A673 (cell line): ENCODE results near the gene EXOC5. TPM values are rescaled to one million over a fixed set of nuclear protein-coding genes. Genes with fewer than 3 reads are reported as not detected.

ENCODE experiments used
- Bru-seq: library from RNA; stranded (reverse); fragments of 400-500 nt; gene quantifications from one replicate; lab custom pipeline; 2021; lab: Mats Ljungman, UMichigan
- BruChase-seq, 2 experiments: library from RNA; stranded (reverse); fragments of 400-500 nt; gene quantifications; one replicate each; lab custom pipeline; 2021; lab: Mats Ljungman, UMichigan
- BruUV-seq: library from RNA; stranded (reverse); fragments of 400-500 nt; replicated peaks from 2 replicates; lab custom pipeline; 2021; lab: Mats Ljungman, UMichigan
- CTCF ChIA-PET: fragments of 300-600 bp; sonication (Branson Sonifier 250); formaldehyde crosslinking; loops from one replicate; lab custom pipeline; 2022; ENCODE audit warnings: antibody characterized with exemption; lab: Charles Lee
- POLR2A ChIA-PET: fragments of 300-600 bp; sonication (Branson Sonifier 250); formaldehyde crosslinking; loops from one replicate; lab custom pipeline; 2022; ENCODE audit warnings: antibody characterized with exemption; ENCODE audit not compliant: low non-redundant PET; lab: Charles Lee
- DNase-seq: peaks from one replicate; pipeline ENCODE4 v3.0.0-alpha.2; 2015; ENCODE audit warnings: low spot score
- H3K27ac ChIP-seq: fragments of 200-600 bp; sonication (generic); 2 replicates; pipeline ENCODE4 v1.5.1; 2016; ENCODE audit warnings: mixed run types, low read depth, mild to moderate bottlenecking, mixed read lengths, antibody characterized with exemption, low read length; ENCODE audit not compliant: poor library complexity, severe bottlenecking
- H3K27me3 ChIP-seq: fragments of 200-600 bp; sonication (generic); replicated peaks from 2 replicates; pipeline ENCODE4 v1.6.1; 2017; ENCODE audit warnings: mixed run types, low read depth, mild to moderate bottlenecking, mixed read lengths, antibody characterized with exemption, low read length; ENCODE audit not compliant: insufficient read depth, poor library complexity
- H3K36me3 ChIP-seq: fragments of 200-600 bp; sonication (generic); 2 replicates; pipeline ENCODE4 v1.6.1; 2016; ENCODE audit warnings: mixed run types, mild to moderate bottlenecking, mixed read lengths, antibody characterized with exemption, low read length; ENCODE audit not compliant: insufficient read depth, poor library complexity, severe bottlenecking
- H3K4me1 ChIP-seq: fragments of 200-600 bp; sonication (generic); 2 replicates; pipeline ENCODE4 v1.6.1; 2017; ENCODE audit warnings: mixed run types, mild to moderate bottlenecking, mixed read lengths, antibody characterized with exemption, low read length; ENCODE audit not compliant: insufficient read depth, poor library complexity, severe bottlenecking
- H3K4me3 ChIP-seq: fragments of 200-600 bp; sonication (generic); 2 replicates; pipeline ENCODE4 v1.5.1; 2016; ENCODE audit warnings: low read depth, mixed run types, mild to moderate bottlenecking, mixed read lengths, low read length; ENCODE audit not compliant: poor library complexity, severe bottlenecking
- H3K9me3 ChIP-seq: fragments of 200-600 bp; sonication (generic); 2 replicates; pipeline ENCODE4 v1.6.1; 2016; ENCODE audit warnings: mixed run types, low read depth, mild to moderate bottlenecking, mixed read lengths, antibody characterized with exemption, low read length; ENCODE audit not compliant: poor library complexity, severe bottlenecking
- EZH2 ChIP-seq: fragments of 200-600 bp; sonication (generic); IDR thresholded peaks from 2 replicates; pipeline ENCODE4 v1.6.1; 2017; ENCODE audit warnings: borderline replicate concordance, low read depth, mild to moderate bottlenecking, mixed read lengths, antibody characterized with exemption, low read length; ENCODE audit not compliant: poor library complexity, severe bottlenecking
- intact Hi-C: fragments of 100-400 bp; cut with micrococcal nuclease; formaldehyde crosslinking; loops from one replicate; pipeline ENCODE4 v1.10.0; 2022; ENCODE audit not compliant: unreplicated experiment
- long read RNA-seq: library from polyadenylated mRNA; stranded (forward); transcript quantifications from one replicate; pipeline ENCODE4 v2.0.0, GENCODE V29; 2022
- total RNA-seq: library from RNA; stranded (reverse); gene quantifications from 2 replicates; pipeline ENCODE4 v1.2.3, GENCODE V29; 2021
- TF ChIP-seq, protein P1 (sequence below): fragments of 300-800, 200-600 bp; sonication (generic); conservative IDR thresholded peaks from 2 replicates; pipeline ENCODE4 v1.5.1; 2017; ENCODE audit warnings: low read depth, mild to moderate bottlenecking, antibody characterized with exemption, low read length, moderate library complexity, mixed read lengths

Gene EXOC5, protein sequence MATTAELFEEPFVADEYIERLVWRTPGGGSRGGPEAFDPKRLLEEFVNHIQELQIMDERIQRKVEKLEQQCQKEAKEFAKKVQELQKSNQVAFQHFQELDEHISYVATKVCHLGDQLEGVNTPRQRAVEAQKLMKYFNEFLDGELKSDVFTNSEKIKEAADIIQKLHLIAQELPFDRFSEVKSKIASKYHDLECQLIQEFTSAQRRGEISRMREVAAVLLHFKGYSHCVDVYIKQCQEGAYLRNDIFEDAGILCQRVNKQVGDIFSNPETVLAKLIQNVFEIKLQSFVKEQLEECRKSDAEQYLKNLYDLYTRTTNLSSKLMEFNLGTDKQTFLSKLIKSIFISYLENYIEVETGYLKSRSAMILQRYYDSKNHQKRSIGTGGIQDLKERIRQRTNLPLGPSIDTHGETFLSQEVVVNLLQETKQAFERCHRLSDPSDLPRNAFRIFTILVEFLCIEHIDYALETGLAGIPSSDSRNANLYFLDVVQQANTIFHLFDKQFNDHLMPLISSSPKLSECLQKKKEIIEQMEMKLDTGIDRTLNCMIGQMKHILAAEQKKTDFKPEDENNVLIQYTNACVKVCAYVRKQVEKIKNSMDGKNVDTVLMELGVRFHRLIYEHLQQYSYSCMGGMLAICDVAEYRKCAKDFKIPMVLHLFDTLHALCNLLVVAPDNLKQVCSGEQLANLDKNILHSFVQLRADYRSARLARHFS
- 132 TPM in 2 replicates for total RNA-seq
- percentile 94 among the genes with signal in this experiment for Bru-seq, nascent RNA
- BruChase-seq, experiment 1, labeled RNA remaining after a 2-hour chase, result percentile 94 among the genes with signal in this experiment
- BruChase-seq, experiment 2, labeled RNA remaining after a 6-hour chase, result percentile 94 among the genes with signal in this experiment
- long read RNA-seq, full-length matches to known transcripts, result 203 of 241 reads
- long read RNA-seq, partial matches to known transcripts, result 5 of 241 reads
- long read RNA-seq, other reads (novel, unspliced or antisense), result 33 of 241 reads

- H3K4me3 ChIP-seq, result peak within 1 kb of the TSS; percentile 63
- peak within 1 kb of the TSS; percentile 94 for H3K27ac ChIP-seq
- H3K27me3 ChIP-seq, result no peaks in the 10 kb centered on the region
- intact Hi-C loops, result no loop called here
- TF ChIP-seq, protein P1, sequence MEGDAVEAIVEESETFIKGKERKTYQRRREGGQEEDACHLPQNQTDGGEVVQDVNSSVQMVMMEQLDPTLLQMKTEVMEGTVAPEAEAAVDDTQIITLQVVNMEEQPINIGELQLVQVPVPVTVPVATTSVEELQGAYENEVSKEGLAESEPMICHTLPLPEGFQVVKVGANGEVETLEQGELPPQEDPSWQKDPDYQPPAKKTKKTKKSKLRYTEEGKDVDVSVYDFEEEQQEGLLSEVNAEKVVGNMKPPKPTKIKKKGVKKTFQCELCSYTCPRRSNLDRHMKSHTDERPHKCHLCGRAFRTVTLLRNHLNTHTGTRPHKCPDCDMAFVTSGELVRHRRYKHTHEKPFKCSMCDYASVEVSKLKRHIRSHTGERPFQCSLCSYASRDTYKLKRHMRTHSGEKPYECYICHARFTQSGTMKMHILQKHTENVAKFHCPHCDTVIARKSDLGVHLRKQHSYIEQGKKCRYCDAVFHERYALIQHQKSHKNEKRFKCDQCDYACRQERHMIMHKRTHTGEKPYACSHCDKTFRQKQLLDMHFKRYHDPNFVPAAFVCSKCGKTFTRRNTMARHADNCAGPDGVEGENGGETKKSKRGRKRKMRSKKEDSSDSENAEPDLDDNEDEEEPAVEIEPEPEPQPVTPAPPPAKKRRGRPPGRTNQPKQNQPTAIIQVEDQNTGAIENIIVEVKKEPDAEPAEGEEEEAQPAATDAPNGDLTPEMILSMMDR, result 0 out of 2 replicates have a peak, but pooled peaks have one; percentile 1
- no peak for TF ChIP-seq EZH2
- H3K4me1 ChIP-seq, result peaks cover 12% of the 10 kb centered on the region
- peak; percentile 98 for DNase-seq
- ChIA-PET POLR2A (interaction anchor here (0.6 kb wide), 2 partner anchors 32 to 700 kb away, joined by 3 read pairs; no protein-coding TSS in a partner anchor), CTCF (interaction anchor here (0.5 kb wide), 1 partner anchor 690 kb away, joined by 5 read pairs; no protein-coding TSS in a partner anchor)
- H3K36me3 ChIP-seq, result no peaks in the 10 kb centered on the region
- H3K9me3 ChIP-seq, result no peaks in the 10 kb centered on the region
- BruUV-seq, result no TSS peak
Measured at GRCh38 chr14:57268161-57269069, at the start of gene EXOC5, which contains the start of gene AP5M1. Gene EXOC5 (minus strand): TSS chr14:57268905. CDS start chr14:57268648, 257 bp downstream. Gene AP5M1 (plus strand): TSS chr14:57268971. CDS start chr14:57269315, 344 bp downstream.

GRCh38 chr14:57317248-57317833 lies 48.6 kb upstream of the EXOC5 start:
- H3K4me3 ChIP-seq, result no peak overlapping the region
- BruUV-seq, result no TSS peak
- TF ChIP-seq EZH2, result no peak
- TF ChIP-seq, protein P1, result peak; percentile 91
- peak; percentile 93 for DNase-seq
- H3K9me3 ChIP-seq, result no peaks in the 10 kb centered on the region
- peaks cover 21% of the 10 kb centered on the region for H3K4me1 ChIP-seq
- intact Hi-C loops, result loop anchor here (1.0 to 5.0 kb wide), 3 partner anchors 760 to 827 kb away; no protein-coding TSS in a partner anchor
- no peaks in the 10 kb centered on the region for H3K27me3 ChIP-seq
- ChIA-PET POLR2A (no interaction called here), CTCF (interaction anchor here (0.6 to 0.7 kb wide), 2 partner anchors 663 to 826 kb away, joined by 3 to 5 read pairs; no protein-coding TSS in a partner anchor)
- peak overlapping the region; percentile 58 for H3K27ac ChIP-seq
- no peaks in the 10 kb centered on the region for H3K36me3 ChIP-seq
